GM12878 (cell line): ENCODE measurements around the gene B3GAT1. TPM values are rescaled to one million over a fixed set of nuclear protein-coding genes. Genes with fewer than 3 reads are reported as not detected.

ENCODE experiments used
- ATAC-seq: fragments of 200-7000 bp; cut with Tn5 transposase; 3 replicates; pipeline ENCODE4 v1.9.1; 2020; ENCODE audit warnings: mild to moderate bottlenecking, moderate library complexity
- BruUV-seq: library from RNA; stranded (reverse); fragments of 400-500 nt; replicated peaks from 2 replicates; lab custom pipeline; 2021; lab: Mats Ljungman, UMichigan
- CTCF ChIA-PET: fragments of 300-600 bp; sonication (Branson Sonifier 250); formaldehyde crosslinking; extraction: SDS; loops from one replicate; lab custom pipeline; 2021; ENCODE audit warnings: inconsistent platforms; lab: Yijun Ruan, JAX
- POLR2A ChIA-PET: fragments of 350-600 bp; formaldehyde crosslinking; extraction: SDS; loops from one replicate; lab custom pipeline; 2021; ENCODE audit warnings: inconsistent platforms; lab: Charles Lee
- RAD21 ChIA-PET: fragments of 300-600 bp; sonication (Branson Sonifier 250); formaldehyde crosslinking; loops from one replicate; lab custom pipeline; 2023; ENCODE audit warnings: antibody characterized with exemption; ENCODE audit not compliant: unreplicated experiment; lab: Charles Lee
- SMC1A ChIA-PET: fragments of 300-600 bp; sonication (Branson Sonifier 250); formaldehyde crosslinking; loops from one replicate; lab custom pipeline; 2023; ENCODE audit not compliant: unreplicated experiment, uncharacterized antibody; lab: Charles Lee
- DNase-seq: peaks from one replicate; pipeline ENCODE4 v3.0.0-alpha.2; 2011; ENCODE audit warnings: low read depth, low spot score
- FAIRE-seq: peaks from 3 replicates; lab custom pipeline; 2011; peaks lifted over from hg19 to GRCh38; lab: Jason Lieb, UNC
- H2AFZ ChIP-seq: 2 replicates; pipeline ENCODE4 v1.6.0; 2011; ENCODE audit warnings: low read depth, low read length, control low read depth; ENCODE audit not compliant: control insufficient read depth
- H3K27ac ChIP-seq: 2 replicates; pipeline ENCODE4 v1.5.1; 2011; ENCODE audit warnings: control low read depth; ENCODE audit not compliant: control insufficient read depth, insufficient read depth
- H3K27me3 ChIP-seq, 2 experiments: replicated peaks in 1 of 2; 2 replicates each; pipeline versions ENCODE4 v1.6.0 to v1.6.1; 2011; ENCODE audit warnings: low read length in 1 of 2; ENCODE audit not compliant: control insufficient read depth in 2 of 2, insufficient read depth in 2 of 2
- H3K36me3 ChIP-seq, 2 experiments: 2 replicates each; pipeline ENCODE4 v1.5.1; 2011; ENCODE audit warnings: low read length in 1 of 2; ENCODE audit not compliant: control insufficient read depth in 2 of 2, insufficient read depth in 2 of 2
- H3K4me1 ChIP-seq: 2 replicates; pipeline ENCODE4 v1.6.1; 2011; ENCODE audit warnings: mild to moderate bottlenecking, low read length, moderate library complexity, mixed read lengths; ENCODE audit not compliant: control insufficient read depth, insufficient read depth
- H3K4me2 ChIP-seq: 2 replicates; pipeline ENCODE4 v1.6.0; 2011; ENCODE audit warnings: control low read depth; ENCODE audit not compliant: control insufficient read depth, insufficient read depth
- H3K4me3 ChIP-seq: fragments of 200-600 bp; sonication (generic); 2 replicates; pipeline ENCODE4 v1.5.1; 2016
- H3K79me2 ChIP-seq: 2 replicates; pipeline ENCODE4 v1.6.0; 2011; ENCODE audit warnings: low read length; ENCODE audit not compliant: control insufficient read depth, insufficient read depth
- H3K9ac ChIP-seq: 2 replicates; pipeline ENCODE4 v1.8.0; 2011; ENCODE audit warnings: low read length, control low read depth, mixed read lengths; ENCODE audit not compliant: control insufficient read depth, insufficient read depth
- H3K9me3 ChIP-seq: replicated peaks from 3 replicates; pipeline ENCODE4 v1.5.1; 2011; ENCODE audit warnings: mild to moderate bottlenecking, low read length; ENCODE audit not compliant: control insufficient read depth, insufficient read depth
- H4K20me1 ChIP-seq: 2 replicates; pipeline ENCODE4 v1.6.0; 2011; ENCODE audit not compliant: control insufficient read depth, insufficient read depth
- WGBS: methylation state at CpG from one replicate; pipeline ENCODE4 v1.1.6; 2016; ENCODE audit warnings: low lambda C conversion rate; ENCODE audit not compliant: insufficient replicate concordance, insufficient coverage; ENCODE audit errors: missing lambda C conversion rate; 5-methylcytosine and 5-hydroxymethylcytosine counted together
- in situ Hi-C: fragments of 300-500 bp; cut with MboI; formaldehyde crosslinking; loops from 9 replicates; pipeline ENCODE4 v1.14.3; 2018; ENCODE audit warnings: mixed read lengths
- intact Hi-C: fragments of 100-400 bp; cut with micrococcal nuclease; formaldehyde crosslinking; loops from one replicate; pipeline ENCODE4 v1.14.2; 2022; ENCODE audit not compliant: unreplicated experiment
- polyA plus RNA-seq, 11 experiments: library from polyadenylated mRNA; depleted of rRNA in 4 of 11; unstranded in 6 of 11; stranded (reverse) in 5 of 11; fragments of >200 nt; fragmentation: Nextera tagmentation in 4 of 11; fragmentation: Illumina TruSeq in 1 of 11; extraction: Ambion mirVana in 4 of 11; extraction: Trizol in 1 of 11; gene quantifications; 1 replicate in 1 of 11; 2 replicates in 10 of 11; pipeline versions ENCODE4 v1.2.1 to v1.2.3, GENCODE V29; 2011 to 2016; ENCODE audit warnings: inconsistent platforms in 2 of 11, missing spikeins in 2 of 11, low read depth in 1 of 11
- total RNA-seq, 4 experiments: library from RNA; depleted of rRNA in 3 of 4; stranded (reverse); fragments of >200 nt in 3 of 4; fragmentation: Illumina TruSeq in 1 of 4; extraction: Trizol in 1 of 4; gene quantifications; 2 replicates each; pipeline versions ENCODE4 v1.2.1 to v1.2.3, GENCODE V29; 2013 to 2021
- TF ChIP-seq, protein P1 (sequence below): fragments of 450-650 bp; IDR thresholded peaks from 2 replicates; pipeline ENCODE4 v1.6.1; 2017; ENCODE audit warnings: antibody characterized with exemption, mild to moderate bottlenecking, moderate library complexity
- TF ChIP-seq, protein P2 (sequence below): fragments of 450-650 bp; IDR thresholded peaks from 2 replicates; pipeline ENCODE4 v1.6.1; 2017; ENCODE audit warnings: mild to moderate bottlenecking, moderate library complexity

The B3GAT1 gene
- total and polyA plus RNA-seq, 10 of the 15 experiments (the other 5 are each of a cell fraction or from before 2014, with no cell fraction given): 0.05 TPM; not detected in 9

DNA sequence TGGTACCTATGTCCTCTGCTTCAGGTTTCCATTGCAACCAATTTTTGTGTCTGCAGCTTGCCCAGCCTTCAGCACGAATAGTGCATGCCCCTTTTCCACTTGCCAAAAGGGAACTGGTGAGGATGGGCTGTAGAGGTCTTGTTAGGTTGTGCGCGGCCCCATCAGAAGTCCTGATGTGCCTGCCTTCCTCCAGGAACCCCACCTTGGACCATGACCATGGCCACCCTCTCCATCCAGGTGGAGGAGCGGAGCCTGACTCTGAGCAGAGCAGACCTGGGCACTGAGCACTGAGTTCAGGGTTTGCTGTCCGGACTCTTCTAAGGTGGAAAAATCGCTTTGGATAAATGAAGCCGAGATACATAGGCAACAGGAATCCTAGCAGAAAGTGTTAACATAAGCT, 73.4 kb downstream of the B3GAT1 start:
- SMC1A ChIA-PET: no interaction called here
- Histone ChIP-seq H3K27ac (no peak overlapping the region), H4K20me1 (no peaks in the 10 kb centered on the region; the same call in 1 of the 2 replicates), H3K4me1 (no peaks in the 10 kb centered on the region), H2AFZ (no peak overlapping the region), H3K9me3 (no peaks in the 10 kb centered on the region), H3K9ac (no peak overlapping the region), H3K4me3 (no peak overlapping the region), H3K4me2 (no peak overlapping the region)
- RAD21 ChIA-PET: no interaction called here
- WGBS: 40% methylated on average over 7 of the region's 7 CpGs
- intact Hi-C loops: no loop called here
- no peak for DNase-seq
- FAIRE-seq: no peak
- TF ChIP-seq, protein P1, sequence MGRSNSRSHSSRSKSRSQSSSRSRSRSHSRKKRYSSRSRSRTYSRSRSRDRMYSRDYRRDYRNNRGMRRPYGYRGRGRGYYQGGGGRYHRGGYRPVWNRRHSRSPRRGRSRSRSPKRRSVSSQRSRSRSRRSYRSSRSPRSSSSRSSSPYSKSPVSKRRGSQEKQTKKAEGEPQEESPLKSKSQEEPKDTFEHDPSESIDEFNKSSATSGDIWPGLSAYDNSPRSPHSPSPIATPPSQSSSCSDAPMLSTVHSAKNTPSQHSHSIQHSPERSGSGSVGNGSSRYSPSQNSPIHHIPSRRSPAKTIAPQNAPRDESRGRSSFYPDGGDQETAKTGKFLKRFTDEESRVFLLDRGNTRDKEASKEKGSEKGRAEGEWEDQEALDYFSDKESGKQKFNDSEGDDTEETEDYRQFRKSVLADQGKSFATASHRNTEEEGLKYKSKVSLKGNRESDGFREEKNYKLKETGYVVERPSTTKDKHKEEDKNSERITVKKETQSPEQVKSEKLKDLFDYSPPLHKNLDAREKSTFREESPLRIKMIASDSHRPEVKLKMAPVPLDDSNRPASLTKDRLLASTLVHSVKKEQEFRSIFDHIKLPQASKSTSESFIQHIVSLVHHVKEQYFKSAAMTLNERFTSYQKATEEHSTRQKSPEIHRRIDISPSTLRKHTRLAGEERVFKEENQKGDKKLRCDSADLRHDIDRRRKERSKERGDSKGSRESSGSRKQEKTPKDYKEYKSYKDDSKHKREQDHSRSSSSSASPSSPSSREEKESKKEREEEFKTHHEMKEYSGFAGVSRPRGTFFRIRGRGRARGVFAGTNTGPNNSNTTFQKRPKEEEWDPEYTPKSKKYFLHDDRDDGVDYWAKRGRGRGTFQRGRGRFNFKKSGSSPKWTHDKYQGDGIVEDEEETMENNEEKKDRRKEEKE: no peak
- TF ChIP-seq, protein P2, sequence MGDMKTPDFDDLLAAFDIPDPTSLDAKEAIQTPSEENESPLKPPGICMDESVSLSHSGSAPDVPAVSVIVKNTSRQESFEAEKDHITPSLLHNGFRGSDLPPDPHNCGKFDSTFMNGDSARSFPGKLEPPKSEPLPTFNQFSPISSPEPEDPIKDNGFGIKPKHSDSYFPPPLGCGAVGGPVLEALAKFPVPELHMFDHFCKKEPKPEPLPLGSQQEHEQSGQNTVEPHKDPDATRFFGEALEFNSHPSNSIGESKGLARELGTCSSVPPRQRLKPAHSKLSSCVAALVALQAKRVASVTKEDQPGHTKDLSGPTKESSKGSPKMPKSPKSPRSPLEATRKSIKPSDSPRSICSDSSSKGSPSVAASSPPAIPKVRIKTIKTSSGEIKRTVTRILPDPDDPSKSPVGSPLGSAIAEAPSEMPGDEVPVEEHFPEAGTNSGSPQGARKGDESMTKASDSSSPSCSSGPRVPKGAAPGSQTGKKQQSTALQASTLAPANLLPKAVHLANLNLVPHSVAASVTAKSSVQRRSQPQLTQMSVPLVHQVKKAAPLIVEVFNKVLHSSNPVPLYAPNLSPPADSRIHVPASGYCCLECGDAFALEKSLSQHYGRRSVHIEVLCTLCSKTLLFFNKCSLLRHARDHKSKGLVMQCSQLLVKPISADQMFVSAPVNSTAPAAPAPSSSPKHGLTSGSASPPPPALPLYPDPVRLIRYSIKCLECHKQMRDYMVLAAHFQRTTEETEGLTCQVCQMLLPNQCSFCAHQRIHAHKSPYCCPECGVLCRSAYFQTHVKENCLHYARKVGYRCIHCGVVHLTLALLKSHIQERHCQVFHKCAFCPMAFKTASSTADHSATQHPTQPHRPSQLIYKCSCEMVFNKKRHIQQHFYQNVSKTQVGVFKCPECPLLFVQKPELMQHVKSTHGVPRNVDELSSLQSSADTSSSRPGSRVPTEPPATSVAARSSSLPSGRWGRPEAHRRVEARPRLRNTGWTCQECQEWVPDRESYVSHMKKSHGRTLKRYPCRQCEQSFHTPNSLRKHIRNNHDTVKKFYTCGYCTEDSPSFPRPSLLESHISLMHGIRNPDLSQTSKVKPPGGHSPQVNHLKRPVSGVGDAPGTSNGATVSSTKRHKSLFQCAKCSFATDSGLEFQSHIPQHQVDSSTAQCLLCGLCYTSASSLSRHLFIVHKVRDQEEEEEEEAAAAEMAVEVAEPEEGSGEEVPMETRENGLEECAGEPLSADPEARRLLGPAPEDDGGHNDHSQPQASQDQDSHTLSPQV: no peak
- TF ChIP-seq, all 136 proteins: peak for 0
- no peaks in the 10 kb centered on the region; a peak in 2 of 4 replicates for H3K27me3 ChIP-seq
- H3K36me3 ChIP-seq: no peaks in the 10 kb centered on the region
- ChIA-PET CTCF (no interaction called here), POLR2A (no interaction called here)
- no peak for ATAC-seq
- BruUV-seq: no TSS peak
- in situ Hi-C loops: no loop called here
- H3K79me2 ChIP-seq: no peaks in the 10 kb centered on the region
